ENCODE results near the gene NUP93. TPM values are rescaled to one million over a fixed set of nuclear protein-coding genes. Genes with fewer than 3 reads are reported as not detected.

The NUP93 gene
- polyA plus RNA-seq, 1 donor from 2014 or later, result 237 TPM

DNA sequence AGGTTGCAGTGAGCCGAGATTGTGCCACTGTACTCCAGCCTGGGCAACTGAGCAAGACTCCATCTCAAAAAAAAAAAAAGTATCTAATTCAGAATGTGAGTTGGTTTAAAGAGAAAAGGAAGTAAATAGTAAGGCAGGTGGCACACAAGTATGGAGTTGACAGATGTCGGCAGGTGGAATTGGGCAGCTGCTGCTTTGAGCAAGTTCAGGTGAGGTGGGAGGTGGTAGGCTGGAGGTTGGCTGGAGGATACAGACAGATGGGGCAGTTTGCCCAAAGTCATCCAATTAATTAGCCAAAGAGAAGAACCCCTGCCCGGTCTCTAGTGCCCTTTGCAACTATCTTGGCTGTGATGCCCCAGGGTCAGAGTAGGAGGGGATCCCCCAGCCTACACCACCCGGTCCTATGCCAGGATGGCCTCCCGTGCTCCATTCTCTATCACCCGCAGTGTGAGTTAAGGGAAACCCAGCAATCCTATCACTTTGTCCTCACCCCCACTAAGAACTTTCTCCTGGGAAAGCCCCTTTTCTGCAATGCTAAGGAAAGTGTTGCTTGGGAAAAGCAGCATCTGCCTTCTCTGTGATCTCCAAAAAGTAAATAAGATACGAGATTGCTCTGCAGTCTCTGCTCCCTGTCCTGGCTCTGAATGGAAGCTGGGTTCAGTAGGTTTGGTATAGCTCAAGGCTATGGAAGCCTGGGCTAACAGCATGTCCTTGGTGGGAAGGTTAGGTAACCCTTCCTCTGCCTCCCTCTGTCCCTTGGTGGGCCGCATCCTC, 167.3 kb downstream of the NUP93 start:
- H3K27ac ChIP-seq (ENCODE audit: low read length), result no peak overlapping the region
- H3K4me3 ChIP-seq (ENCODE audit: low read length), result no peak overlapping the region
- TF ChIP-seq SMC3 (conservative IDR thresholded peaks at IDR 0.05; ENCODE audit: poor library complexity) (no peak), TAF1 (IDR thresholded peaks at IDR 0.05; ENCODE audit: low read depth) (no peak), EP300 (conservative IDR thresholded peaks at IDR 0.05; ENCODE audit: poor library complexity, severe bottlenecking) (no peak), EZH2 (IDR thresholded peaks at IDR 0.05; ENCODE audit: borderline replicate concordance, insufficient read depth, low read length, poor library complexity, severe bottlenecking) (no peak), RAD21 (conservative IDR thresholded peaks at IDR 0.05) (no peak)
- TF ChIP-seq, protein P1, sequence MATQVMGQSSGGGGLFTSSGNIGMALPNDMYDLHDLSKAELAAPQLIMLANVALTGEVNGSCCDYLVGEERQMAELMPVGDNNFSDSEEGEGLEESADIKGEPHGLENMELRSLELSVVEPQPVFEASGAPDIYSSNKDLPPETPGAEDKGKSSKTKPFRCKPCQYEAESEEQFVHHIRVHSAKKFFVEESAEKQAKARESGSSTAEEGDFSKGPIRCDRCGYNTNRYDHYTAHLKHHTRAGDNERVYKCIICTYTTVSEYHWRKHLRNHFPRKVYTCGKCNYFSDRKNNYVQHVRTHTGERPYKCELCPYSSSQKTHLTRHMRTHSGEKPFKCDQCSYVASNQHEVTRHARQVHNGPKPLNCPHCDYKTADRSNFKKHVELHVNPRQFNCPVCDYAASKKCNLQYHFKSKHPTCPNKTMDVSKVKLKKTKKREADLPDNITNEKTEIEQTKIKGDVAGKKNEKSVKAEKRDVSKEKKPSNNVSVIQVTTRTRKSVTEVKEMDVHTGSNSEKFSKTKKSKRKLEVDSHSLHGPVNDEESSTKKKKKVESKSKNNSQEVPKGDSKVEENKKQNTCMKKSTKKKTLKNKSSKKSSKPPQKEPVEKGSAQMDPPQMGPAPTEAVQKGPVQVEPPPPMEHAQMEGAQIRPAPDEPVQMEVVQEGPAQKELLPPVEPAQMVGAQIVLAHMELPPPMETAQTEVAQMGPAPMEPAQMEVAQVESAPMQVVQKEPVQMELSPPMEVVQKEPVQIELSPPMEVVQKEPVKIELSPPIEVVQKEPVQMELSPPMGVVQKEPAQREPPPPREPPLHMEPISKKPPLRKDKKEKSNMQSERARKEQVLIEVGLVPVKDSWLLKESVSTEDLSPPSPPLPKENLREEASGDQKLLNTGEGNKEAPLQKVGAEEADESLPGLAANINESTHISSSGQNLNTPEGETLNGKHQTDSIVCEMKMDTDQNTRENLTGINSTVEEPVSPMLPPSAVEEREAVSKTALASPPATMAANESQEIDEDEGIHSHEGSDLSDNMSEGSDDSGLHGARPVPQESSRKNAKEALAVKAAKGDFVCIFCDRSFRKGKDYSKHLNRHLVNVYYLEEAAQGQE (IDR thresholded peaks at IDR 0.05; ENCODE audit: borderline replicate concordance), result no peak
- TF ChIP-seq, protein P2, sequence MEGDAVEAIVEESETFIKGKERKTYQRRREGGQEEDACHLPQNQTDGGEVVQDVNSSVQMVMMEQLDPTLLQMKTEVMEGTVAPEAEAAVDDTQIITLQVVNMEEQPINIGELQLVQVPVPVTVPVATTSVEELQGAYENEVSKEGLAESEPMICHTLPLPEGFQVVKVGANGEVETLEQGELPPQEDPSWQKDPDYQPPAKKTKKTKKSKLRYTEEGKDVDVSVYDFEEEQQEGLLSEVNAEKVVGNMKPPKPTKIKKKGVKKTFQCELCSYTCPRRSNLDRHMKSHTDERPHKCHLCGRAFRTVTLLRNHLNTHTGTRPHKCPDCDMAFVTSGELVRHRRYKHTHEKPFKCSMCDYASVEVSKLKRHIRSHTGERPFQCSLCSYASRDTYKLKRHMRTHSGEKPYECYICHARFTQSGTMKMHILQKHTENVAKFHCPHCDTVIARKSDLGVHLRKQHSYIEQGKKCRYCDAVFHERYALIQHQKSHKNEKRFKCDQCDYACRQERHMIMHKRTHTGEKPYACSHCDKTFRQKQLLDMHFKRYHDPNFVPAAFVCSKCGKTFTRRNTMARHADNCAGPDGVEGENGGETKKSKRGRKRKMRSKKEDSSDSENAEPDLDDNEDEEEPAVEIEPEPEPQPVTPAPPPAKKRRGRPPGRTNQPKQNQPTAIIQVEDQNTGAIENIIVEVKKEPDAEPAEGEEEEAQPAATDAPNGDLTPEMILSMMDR (IDR thresholded peaks at IDR 0.05; ENCODE audit: poor library complexity, severe bottlenecking), result no peak
- no peaks in the 10 kb centered on the region for H3F3A ChIP-seq (ENCODE audit: insufficient read depth, low read length, poor library complexity, severe bottlenecking)
- no peak overlapping the region for H2AFZ ChIP-seq (ENCODE audit: low read depth, low read length)
- no peaks in the 10 kb centered on the region for H3K79me2 ChIP-seq (replicated peaks; ENCODE audit: insufficient read depth, low read length)
- H3K4me2 ChIP-seq (ENCODE audit: low read length), result no peak overlapping the region
- H3K27me3 ChIP-seq (ENCODE audit: insufficient read depth, low read depth, low read length), result no peaks in the 10 kb centered on the region
- no peaks in the 10 kb centered on the region for H4K20me1 ChIP-seq (ENCODE audit: insufficient read depth)
- no peaks in the 10 kb centered on the region for H3K9me3 ChIP-seq (ENCODE audit: low read length)
- no peaks in the 10 kb centered on the region for H3K9me2 ChIP-seq (ENCODE audit: insufficient read depth, low read length)
- no peak overlapping the region for H3K9ac ChIP-seq (ENCODE audit: low read length)
- H3K36me3 ChIP-seq (ENCODE audit: insufficient read depth, low read length), result no peaks in the 10 kb centered on the region

DNA sequence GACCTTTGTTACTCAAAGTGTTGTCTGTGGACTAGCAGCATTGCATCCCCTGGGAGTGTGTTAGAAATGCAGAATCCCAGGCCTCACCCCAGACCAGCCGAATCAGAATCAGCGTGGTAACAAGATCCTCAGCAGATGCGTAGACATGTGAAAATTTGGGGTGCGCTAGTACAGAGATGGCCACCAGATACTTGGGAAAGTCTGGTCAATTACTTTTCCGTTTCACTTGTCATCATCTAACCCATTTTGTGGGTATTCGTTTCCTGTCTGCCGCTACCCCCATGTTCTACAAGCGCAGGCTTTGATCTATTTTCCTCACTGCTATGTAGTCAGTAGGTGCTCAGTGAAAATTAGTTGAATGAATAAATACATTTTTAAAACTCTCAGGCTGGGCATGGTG, 168.9 kb downstream of the NUP93 start:
- Histone ChIP-seq H3K36me3 (ENCODE audit: insufficient read depth, low read length) (no peaks in the 10 kb centered on the region), H3K9ac (ENCODE audit: low read length) (no peak overlapping the region), H3K27me3 (ENCODE audit: insufficient read depth, low read depth, low read length) (no peaks in the 10 kb centered on the region), H3K4me2 (ENCODE audit: low read length) (no peak overlapping the region), H2AFZ (ENCODE audit: low read depth, low read length) (no peak overlapping the region), H3K27ac (ENCODE audit: low read length) (no peak overlapping the region), H3F3A (ENCODE audit: insufficient read depth, low read length, poor library complexity, severe bottlenecking) (no peaks in the 10 kb centered on the region), H4K20me1 (ENCODE audit: insufficient read depth) (no peaks in the 10 kb centered on the region), H3K9me2 (ENCODE audit: insufficient read depth, low read length) (no peaks in the 10 kb centered on the region), H3K4me3 (ENCODE audit: low read length) (no peak overlapping the region), H3K79me2 (replicated peaks; ENCODE audit: insufficient read depth, low read length) (no peaks in the 10 kb centered on the region), H3K9me3 (ENCODE audit: low read length) (no peaks in the 10 kb centered on the region)
- TF ChIP-seq EP300 (conservative IDR thresholded peaks at IDR 0.05; ENCODE audit: poor library complexity, severe bottlenecking), result no peak
- no peak for TF ChIP-seq MXI1 (conservative IDR thresholded peaks at IDR 0.05; ENCODE audit: poor library complexity, severe bottlenecking)
- TF ChIP-seq EZH2 (IDR thresholded peaks at IDR 0.05; ENCODE audit: borderline replicate concordance, insufficient read depth, low read length, poor library complexity, severe bottlenecking), result no peak
- TF ChIP-seq, protein P2 (IDR thresholded peaks at IDR 0.05; ENCODE audit: poor library complexity, severe bottlenecking), result no peak
- TF ChIP-seq SMC3 (conservative IDR thresholded peaks at IDR 0.05; ENCODE audit: poor library complexity), result no peak
- TF ChIP-seq, protein P1 (IDR thresholded peaks at IDR 0.05; ENCODE audit: borderline replicate concordance), result no peak
- no peak for TF ChIP-seq TAF1 (IDR thresholded peaks at IDR 0.05; ENCODE audit: low read depth)
- no peak for TF ChIP-seq POLR2AphosphoS5 (IDR thresholded peaks at IDR 0.05)
- no peak for TF ChIP-seq RAD21 (conservative IDR thresholded peaks at IDR 0.05)
